GM23338 (cell line): ENCODE data around the gene CRX. TPM values are rescaled to one million over a fixed set of nuclear protein-coding genes. Genes with fewer than 3 reads are reported as not detected.

Source experiments
- ATAC-seq: fragments of 200-7000 bp; cut with Tn5 transposase; 3 replicates; pipeline ENCODE4 v1.9.1; 2020
- DNase-seq: peaks from one replicate; pipeline ENCODE4 v3.0.0-alpha.2; 2015; ENCODE audit warnings: low spot score
- H2AFZ ChIP-seq: fragments of 200-600 bp; sonication (generic); 2 replicates; pipeline ENCODE4 v1.8.0; 2016; ENCODE audit warnings: antibody characterized with exemption, mild to moderate bottlenecking, moderate library complexity
- H3F3A ChIP-seq: fragments of 200-600 bp; sonication (generic); replicated peaks from 2 replicates; pipeline ENCODE4 v1.8.0; 2017; ENCODE audit warnings: antibody characterized with exemption, mixed run types, low read depth
- H3K27ac ChIP-seq: fragments of 200-600 bp; sonication (generic); 2 replicates; pipeline ENCODE4 v1.6.1; 2016; ENCODE audit warnings: low read depth
- H3K27me3 ChIP-seq: fragments of 200-600 bp; sonication (generic); 2 replicates; pipeline ENCODE4 v1.8.0; 2016; ENCODE audit warnings: mild to moderate bottlenecking, mixed run types, moderate library complexity; ENCODE audit not compliant: insufficient read depth
- H3K36me3 ChIP-seq: fragments of 200-600 bp; sonication (generic); 2 replicates; pipeline ENCODE4 v1.8.0; 2016; ENCODE audit warnings: mild to moderate bottlenecking; ENCODE audit not compliant: insufficient read depth
- H3K4me1 ChIP-seq: fragments of 200-600 bp; sonication (generic); 2 replicates; pipeline ENCODE4 v1.8.0; 2016; ENCODE audit warnings: mild to moderate bottlenecking, moderate library complexity; ENCODE audit not compliant: insufficient read depth
- H3K4me2 ChIP-seq: fragments of 200-600 bp; sonication (generic); 2 replicates; pipeline ENCODE4 v1.7.1; 2017; ENCODE audit warnings: mixed run types
- H3K4me3 ChIP-seq: fragments of 200-600 bp; sonication (generic); 2 replicates; pipeline ENCODE4 v1.6.1; 2016; ENCODE audit warnings: mixed run types
- H3K79me2 ChIP-seq: fragments of 200-600 bp; sonication (generic); replicated peaks from 2 replicates; pipeline ENCODE4 v1.8.0; 2017; ENCODE audit warnings: mild to moderate bottlenecking; ENCODE audit not compliant: insufficient read depth
- H3K9me2 ChIP-seq: fragments of 200-600 bp; sonication (generic); 2 replicates; pipeline ENCODE4 v1.8.0; 2017; ENCODE audit not compliant: insufficient read depth
- H4K20me1 ChIP-seq: fragments of 200-600 bp; sonication (generic); replicated peaks from 2 replicates; pipeline ENCODE4 v1.8.0; 2017; ENCODE audit warnings: mild to moderate bottlenecking; ENCODE audit not compliant: insufficient read depth
- H3K27ac Mint-ChIP-seq: 2 replicates; pipeline ENCODE4 v1.8.0; 2020; ENCODE audit warnings: inconsistent platforms, mild to moderate bottlenecking, moderate library complexity, mixed read lengths
- H3K27me3 Mint-ChIP-seq: 3 replicates; pipeline ENCODE4 v1.8.0; 2022; ENCODE audit warnings: low read depth, mild to moderate bottlenecking, moderate library complexity, mixed read lengths, inconsistent platforms; ENCODE audit not compliant: insufficient read depth, poor library complexity
- H3K36me3 Mint-ChIP-seq: 3 replicates; pipeline ENCODE4 v1.8.0; 2021; ENCODE audit warnings: low read depth, mild to moderate bottlenecking, inconsistent platforms, moderate library complexity, mixed read lengths
- H3K4me1 Mint-ChIP-seq: 3 replicates; pipeline ENCODE4 v1.8.0; 2020; ENCODE audit warnings: mild to moderate bottlenecking, inconsistent platforms, mixed read lengths
- H3K4me3 Mint-ChIP-seq: 3 replicates; pipeline ENCODE4 v1.8.0; 2021; ENCODE audit warnings: moderate library complexity, mild to moderate bottlenecking, inconsistent platforms, mixed read lengths
- H3K9me3 Mint-ChIP-seq: 3 replicates; pipeline ENCODE4 v1.8.0; 2020; ENCODE audit warnings: moderate library complexity, mild to moderate bottlenecking, inconsistent platforms, mixed read lengths
- CREB1 ChIP-seq: fragments of 250-450 bp; sonication (Bioruptor Pico); IDR thresholded peaks from 2 replicates; pipeline ENCODE4 v1.5.0; 2020; ENCODE audit warnings: low read depth, mild to moderate bottlenecking, moderate library complexity
- ETS1 ChIP-seq: IDR thresholded peaks from 2 replicates; pipeline ENCODE4 v1.6.1; 2016; ENCODE audit warnings: antibody characterized with exemption
- EZH2phosphoT487 ChIP-seq: fragments of 200-600 bp; sonication (generic); IDR thresholded peaks from one replicate; pipeline ENCODE4 v1.8.1; 2018; ENCODE audit warnings: antibody characterized with exemption; ENCODE audit not compliant: unreplicated experiment
- JUNB ChIP-seq: IDR thresholded peaks from one replicate; pipeline ENCODE4 v1.6.1; 2016; ENCODE audit warnings: antibody characterized with exemption; ENCODE audit not compliant: unreplicated experiment
- POLR2AphosphoS5 ChIP-seq: IDR thresholded peaks from 2 replicates; pipeline ENCODE4 v1.6.1; 2016; ENCODE audit warnings: antibody characterized with exemption, low read depth
- STAT1 ChIP-seq: IDR thresholded peaks from one replicate; pipeline ENCODE4 v1.6.1; 2016; ENCODE audit warnings: antibody characterized with exemption; ENCODE audit not compliant: unreplicated experiment
- polyA plus RNA-seq: library from polyadenylated mRNA; unstranded; fragments of >200 nt; fragmentation: Nextera tagmentation; extraction: Ambion mirVana; gene quantifications from 2 replicates; pipeline ENCODE4 v1.2.1, GENCODE V29; 2016
- total RNA-seq: library from RNA; depleted of rRNA; stranded (reverse); fragments of >200 nt; shearing (Covaris generic); gene quantifications from 2 replicates; pipeline ENCODE4 v1.2.3, GENCODE V29; 2014
- TF ChIP-seq, protein P1 (sequence below): IDR thresholded peaks from one replicate; pipeline ENCODE4 v1.6.1; 2018; ENCODE audit warnings: antibody characterized with exemption; ENCODE audit not compliant: unreplicated experiment
- TF ChIP-seq, protein P2 (sequence below): fragments of 250-450 bp; sonication (Bioruptor Pico); IDR thresholded peaks from 2 replicates; pipeline ENCODE4 v1.5.0; 2020; ENCODE audit warnings: mild to moderate bottlenecking, moderate library complexity

Gene CRX
- total and polyA plus RNA-seq, 2 experiments from 2014 or later = 0.15 TPM; not detected in 1

- ATAC-seq (peak; percentile 91), DNase-seq (peak; percentile 88)
- peak within 1 kb of the TSS; percentile 98 for H3K27ac ChIP-seq
- peaks cover 20% of the 10 kb centered on the region for H3K4me1 Mint-ChIP-seq
- H3K4me1 ChIP-seq = peaks cover 7% of the 10 kb centered on the region; the same call in 1 of the 2 replicates
- no peaks in the 10 kb centered on the region for H3K9me3 Mint-ChIP-seq
- H3K9me2 ChIP-seq = no peaks in the 10 kb centered on the region
- peak within 1 kb of the TSS; percentile 90 for H3K4me3 Mint-ChIP-seq
- peaks cover 33% of the 10 kb centered on the region for H3K79me2 ChIP-seq
- peaks cover 16% of the 10 kb centered on the region; the same call in 1 of the 2 replicates for H3K36me3 ChIP-seq
- no peaks in the 10 kb centered on the region for H3K27me3 ChIP-seq
- peak within 1 kb of the TSS; percentile 88; the same call in 1 of the 2 replicates for H2AFZ ChIP-seq
- H3K4me2 ChIP-seq = peak within 1 kb of the TSS; percentile 97
- H3K27me3 Mint-ChIP-seq = peaks cover 25% of the 10 kb centered on the region
- peaks cover 19% of the 10 kb centered on the region; the same call in 1 of the 2 replicates for H3F3A ChIP-seq
- peaks cover 11% of the 10 kb centered on the region for H4K20me1 ChIP-seq
- peak within 1 kb of the TSS; percentile 98 for H3K27ac Mint-ChIP-seq
- H3K36me3 Mint-ChIP-seq = peaks cover 40% of the 10 kb centered on the region
- TF ChIP-seq STAT1 (no peak), POLR2AphosphoS5 (peak; percentile 98), JUNB (no peak), CREB1 (CRISPR knock-in tag) (0 out of 2 replicates have a peak, but pooled peaks have one; percentile 14)
- peak within 1 kb of the TSS; percentile 98 for H3K4me3 ChIP-seq
These were observed 43.4 kb upstream of the CRX start, which contains the start of gene SELENOW for GRCh38 chr19:47778049-47778953. SELENOW (plus strand) TSS chr19:47778703; CDS start chr19:47778786, 83 bp downstream.

GRCh38 chr19:47778954-47779351, 42.8 kb upstream of the CRX start:
- Histone ChIP-seq H3K4me2 (peak overlapping the region; percentile 97), H3K27ac (peak overlapping the region; percentile 98), H3K9me2 (no peaks in the 10 kb centered on the region), H3K27me3 (no peaks in the 10 kb centered on the region), H3F3A (peaks cover 23% of the 10 kb centered on the region; the same call in 1 of the 2 replicates), H3K36me3 (peaks cover 16% of the 10 kb centered on the region; the same call in 1 of the 2 replicates), H3K4me1 (peaks cover 7% of the 10 kb centered on the region; the same call in 1 of the 2 replicates), H2AFZ (no peak overlapping the region), H4K20me1 (peaks cover 14% of the 10 kb centered on the region), H3K79me2 (peaks cover 33% of the 10 kb centered on the region), H3K4me3 (peak overlapping the region; percentile 98)
- Mint-ChIP-seq H3K9me3 (no peaks in the 10 kb centered on the region), H3K27me3 (peaks cover 25% of the 10 kb centered on the region), H3K36me3 (peaks cover 46% of the 10 kb centered on the region), H3K4me3 (peak overlapping the region; percentile 90), H3K4me1 (peaks cover 17% of the 10 kb centered on the region), H3K27ac (peak overlapping the region; percentile 84)
- DNase-seq = no peak
- peak; percentile 12 for ATAC-seq
- no peak for TF ChIP-seq CREB1 (CRISPR knock-in tag)
- TF ChIP-seq, protein P1, sequence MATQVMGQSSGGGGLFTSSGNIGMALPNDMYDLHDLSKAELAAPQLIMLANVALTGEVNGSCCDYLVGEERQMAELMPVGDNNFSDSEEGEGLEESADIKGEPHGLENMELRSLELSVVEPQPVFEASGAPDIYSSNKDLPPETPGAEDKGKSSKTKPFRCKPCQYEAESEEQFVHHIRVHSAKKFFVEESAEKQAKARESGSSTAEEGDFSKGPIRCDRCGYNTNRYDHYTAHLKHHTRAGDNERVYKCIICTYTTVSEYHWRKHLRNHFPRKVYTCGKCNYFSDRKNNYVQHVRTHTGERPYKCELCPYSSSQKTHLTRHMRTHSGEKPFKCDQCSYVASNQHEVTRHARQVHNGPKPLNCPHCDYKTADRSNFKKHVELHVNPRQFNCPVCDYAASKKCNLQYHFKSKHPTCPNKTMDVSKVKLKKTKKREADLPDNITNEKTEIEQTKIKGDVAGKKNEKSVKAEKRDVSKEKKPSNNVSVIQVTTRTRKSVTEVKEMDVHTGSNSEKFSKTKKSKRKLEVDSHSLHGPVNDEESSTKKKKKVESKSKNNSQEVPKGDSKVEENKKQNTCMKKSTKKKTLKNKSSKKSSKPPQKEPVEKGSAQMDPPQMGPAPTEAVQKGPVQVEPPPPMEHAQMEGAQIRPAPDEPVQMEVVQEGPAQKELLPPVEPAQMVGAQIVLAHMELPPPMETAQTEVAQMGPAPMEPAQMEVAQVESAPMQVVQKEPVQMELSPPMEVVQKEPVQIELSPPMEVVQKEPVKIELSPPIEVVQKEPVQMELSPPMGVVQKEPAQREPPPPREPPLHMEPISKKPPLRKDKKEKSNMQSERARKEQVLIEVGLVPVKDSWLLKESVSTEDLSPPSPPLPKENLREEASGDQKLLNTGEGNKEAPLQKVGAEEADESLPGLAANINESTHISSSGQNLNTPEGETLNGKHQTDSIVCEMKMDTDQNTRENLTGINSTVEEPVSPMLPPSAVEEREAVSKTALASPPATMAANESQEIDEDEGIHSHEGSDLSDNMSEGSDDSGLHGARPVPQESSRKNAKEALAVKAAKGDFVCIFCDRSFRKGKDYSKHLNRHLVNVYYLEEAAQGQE = no peak
- no peak for TF ChIP-seq JUNB
- no peak for TF ChIP-seq ETS1
- TF ChIP-seq, protein P2, sequence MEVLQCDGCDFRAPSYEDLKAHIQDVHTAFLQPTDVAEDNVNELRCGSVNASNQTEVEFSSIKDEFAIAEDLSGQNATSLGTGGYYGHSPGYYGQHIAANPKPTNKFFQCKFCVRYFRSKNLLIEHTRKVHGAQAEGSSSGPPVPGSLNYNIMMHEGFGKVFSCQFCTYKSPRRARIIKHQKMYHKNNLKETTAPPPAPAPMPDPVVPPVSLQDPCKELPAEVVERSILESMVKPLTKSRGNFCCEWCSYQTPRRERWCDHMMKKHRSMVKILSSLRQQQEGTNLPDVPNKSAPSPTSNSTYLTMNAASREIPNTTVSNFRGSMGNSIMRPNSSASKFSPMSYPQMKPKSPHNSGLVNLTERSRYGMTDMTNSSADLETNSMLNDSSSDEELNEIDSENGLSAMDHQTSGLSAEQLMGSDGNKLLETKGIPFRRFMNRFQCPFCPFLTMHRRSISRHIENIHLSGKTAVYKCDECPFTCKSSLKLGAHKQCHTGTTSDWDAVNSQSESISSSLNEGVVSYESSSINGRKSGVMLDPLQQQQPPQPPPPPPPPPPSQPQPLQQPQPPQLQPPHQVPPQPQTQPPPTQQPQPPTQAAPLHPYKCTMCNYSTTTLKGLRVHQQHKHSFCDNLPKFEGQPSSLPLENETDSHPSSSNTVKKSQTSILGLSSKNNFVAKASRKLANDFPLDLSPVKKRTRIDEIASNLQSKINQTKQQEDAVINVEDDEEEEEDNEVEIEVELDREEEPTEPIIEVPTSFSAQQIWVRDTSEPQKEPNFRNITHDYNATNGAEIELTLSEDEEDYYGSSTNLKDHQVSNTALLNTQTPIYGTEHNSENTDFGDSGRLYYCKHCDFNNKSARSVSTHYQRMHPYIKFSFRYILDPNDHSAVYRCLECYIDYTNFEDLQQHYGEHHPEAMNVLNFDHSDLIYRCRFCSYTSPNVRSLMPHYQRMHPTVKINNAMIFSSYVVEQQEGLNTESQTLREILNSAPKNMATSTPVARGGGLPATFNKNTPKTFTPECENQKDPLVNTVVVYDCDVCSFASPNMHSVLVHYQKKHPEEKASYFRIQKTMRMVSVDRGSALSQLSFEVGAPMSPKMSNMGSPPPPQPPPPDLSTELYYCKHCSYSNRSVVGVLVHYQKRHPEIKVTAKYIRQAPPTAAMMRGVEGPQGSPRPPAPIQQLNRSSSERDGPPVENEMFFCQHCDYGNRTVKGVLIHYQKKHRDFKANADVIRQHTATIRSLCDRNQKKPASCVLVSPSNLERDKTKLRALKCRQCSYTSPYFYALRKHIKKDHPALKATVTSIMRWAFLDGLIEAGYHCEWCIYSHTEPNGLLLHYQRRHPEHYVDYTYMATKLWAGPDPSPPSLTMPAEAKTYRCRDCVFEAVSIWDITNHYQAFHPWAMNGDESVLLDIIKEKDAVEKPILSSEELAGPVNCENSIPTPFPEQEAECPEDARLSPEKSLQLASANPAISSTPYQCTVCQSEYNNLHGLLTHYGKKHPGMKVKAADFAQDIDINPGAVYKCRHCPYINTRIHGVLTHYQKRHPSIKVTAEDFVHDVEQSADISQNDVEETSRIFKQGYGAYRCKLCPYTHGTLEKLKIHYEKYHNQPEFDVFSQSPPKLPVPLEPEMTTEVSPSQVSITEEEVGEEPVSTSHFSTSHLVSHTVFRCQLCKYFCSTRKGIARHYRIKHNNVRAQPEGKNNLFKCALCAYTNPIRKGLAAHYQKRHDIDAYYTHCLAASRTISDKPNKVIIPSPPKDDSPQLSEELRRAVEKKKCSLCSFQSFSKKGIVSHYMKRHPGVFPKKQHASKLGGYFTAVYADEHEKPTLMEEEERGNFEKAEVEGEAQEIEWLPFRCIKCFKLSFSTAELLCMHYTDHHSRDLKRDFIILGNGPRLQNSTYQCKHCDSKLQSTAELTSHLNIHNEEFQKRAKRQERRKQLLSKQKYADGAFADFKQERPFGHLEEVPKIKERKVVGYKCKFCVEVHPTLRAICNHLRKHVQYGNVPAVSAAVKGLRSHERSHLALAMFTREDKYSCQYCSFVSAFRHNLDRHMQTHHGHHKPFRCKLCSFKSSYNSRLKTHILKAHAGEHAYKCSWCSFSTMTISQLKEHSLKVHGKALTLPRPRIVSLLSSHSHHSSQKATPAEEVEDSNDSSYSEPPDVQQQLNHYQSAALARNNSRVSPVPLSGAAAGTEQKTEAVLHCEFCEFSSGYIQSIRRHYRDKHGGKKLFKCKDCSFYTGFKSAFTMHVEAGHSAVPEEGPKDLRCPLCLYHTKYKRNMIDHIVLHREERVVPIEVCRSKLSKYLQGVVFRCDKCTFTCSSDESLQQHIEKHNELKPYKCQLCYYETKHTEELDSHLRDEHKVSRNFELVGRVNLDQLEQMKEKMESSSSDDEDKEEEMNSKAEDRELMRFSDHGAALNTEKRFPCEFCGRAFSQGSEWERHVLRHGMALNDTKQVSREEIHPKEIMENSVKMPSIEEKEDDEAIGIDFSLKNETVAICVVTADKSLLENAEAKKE (CRISPR knock-in tag) = no peak
- TF ChIP-seq POLR2AphosphoS5 = no peak
- TF ChIP-seq EZH2phosphoT487 = no peak
